Hippocampal formation (tissue), 2 donors: Measurements from ENCODE around the gene WNK1.

Experiments
- DNase-seq, 2 donors: peaks; one replicate each; lab custom pipeline; 2025; lab: John Stamatoyannopoulos, UW

The WNK1 gene

GRCh38 chr12:863285-863684, 110.9 kb downstream of the WNK1 start:
- DNase-seq = no peak

- no peak for DNase-seq
Observed at GRCh38 chr12:865614-866013, 113.2 kb downstream of the WNK1 start.

GRCh38 chr12:867905-868304, 115.5 kb downstream of the WNK1 start:
- DNase-seq = no peak

- no peak for DNase-seq
Observed at GRCh38 chr12:868722-869121, 116.3 kb downstream of the WNK1 start.

- no peak for DNase-seq
Observed at GRCh38 chr12:870378-870777, 118.0 kb downstream of the WNK1 start.

GRCh38 chr12:873954-874353, 121.6 kb downstream of the WNK1 start:
- DNase-seq = no peak

GRCh38 chr12:879641-880040, 127.3 kb downstream of the WNK1 start:
- DNase-seq = no peak

- DNase-seq = no peak
Observed at GRCh38 chr12:880656-881055, 128.3 kb downstream of the WNK1 start.

- no peak for DNase-seq
Observed at GRCh38 chr12:884746-885414, 132.5 kb downstream of the WNK1 start.

- no peak for DNase-seq
Observed at GRCh38 chr12:885701-886100, 133.3 kb downstream of the WNK1 start.

GRCh38 chr12:886206-886605, 133.8 kb downstream of the WNK1 start:
- DNase-seq = no peak

GRCh38 chr12:894226-894625, 141.8 kb downstream of the WNK1 start:
- DNase-seq = no peak

- no peak for DNase-seq
Observed at GRCh38 chr12:896031-896430, 143.7 kb downstream of the WNK1 start.

- DNase-seq = no peak
Observed at GRCh38 chr12:897386-897785, 145.0 kb downstream of the WNK1 start.

GRCh38 chr12:902581-902980, 150.2 kb downstream of the WNK1 start:
- no peak for DNase-seq

- no peak for DNase-seq
Observed at GRCh38 chr12:903055-903454, 150.7 kb downstream of the WNK1 start.

GRCh38 chr12:904010-904414, 151.6 kb downstream of the WNK1 start:
- no peak for DNase-seq

- no peak for DNase-seq
Observed at GRCh38 chr12:905261-906031, 153.1 kb downstream of the WNK1 start.

GRCh38 chr12:906062-906585, 153.7 kb downstream of the WNK1 start:
- DNase-seq = no peak

- DNase-seq = no peak
Observed at GRCh38 chr12:907413-908185, 155.2 kb downstream of the WNK1 start.

- DNase-seq = no peak
Observed at GRCh38 chr12:909861-910260, 157.5 kb downstream of the WNK1 start.

GRCh38 chr12:910416-910815, 158.0 kb downstream of the WNK1 start:
- DNase-seq = no peak
